CD4-positive, alpha-beta T cell treated with Interleukin-6 at 100 ng/mL for 8 hours (primary cell): ENCODE data around the gene WDFY1.
"Not testable (repeated sequence)": the region's sequence is repeated elsewhere in the genome, so short reads cannot be mapped to it uniquely, and the experiment has no call there.

Source experiments
- DNase-seq: peaks from one replicate; pipeline ENCODE4 v3.0.0-alpha.2; 2020; ENCODE audit warnings: mixed read lengths, low spot score

The WDFY1 gene

GRCh38 chr2:223896833-223897311, 48.3 kb downstream of the WDFY1 start:
- DNase-seq, result no peak

GRCh38 chr2:223894968-223895367, 50.2 kb downstream of the WDFY1 start:
- DNase-seq, result no peak

GRCh38 chr2:223894009-223894408, 51.1 kb downstream of the WDFY1 start:
- no peak for DNase-seq

GRCh38 chr2:223890721-223891120, 54.4 kb downstream of the WDFY1 start:
- no peak for DNase-seq

GRCh38 chr2:223889229-223889628, 55.9 kb downstream of the WDFY1 start:
- DNase-seq, result no peak

- DNase-seq, result no peak
Observed at GRCh38 chr2:223888251-223888650, 56.9 kb downstream of the WDFY1 start.

GRCh38 chr2:223887127-223887526, 58.0 kb downstream of the WDFY1 start:
- no peak for DNase-seq

- DNase-seq, result no peak
Observed at GRCh38 chr2:223886726-223887125, 58.4 kb downstream of the WDFY1 start.

- no peak for DNase-seq
Observed at GRCh38 chr2:223884399-223884798, 60.7 kb downstream of the WDFY1 start.

GRCh38 chr2:223882715-223883114, 62.4 kb downstream of the WDFY1 start:
- DNase-seq, result no peak

GRCh38 chr2:223880796-223881195, 64.3 kb downstream of the WDFY1 start:
- no peak for DNase-seq

GRCh38 chr2:223877721-223878410, 67.3 kb downstream of the WDFY1 start:
- no peak for DNase-seq

GRCh38 chr2:223873672-223874071, 71.5 kb downstream of the WDFY1 start:
- no peak for DNase-seq

- DNase-seq, result not testable (repeated sequence)
Observed at GRCh38 chr2:223872772-223873171, 72.4 kb downstream of the WDFY1 start.

- not testable (repeated sequence) for DNase-seq
Observed at GRCh38 chr2:223871661-223872060, 73.5 kb downstream of the WDFY1 start.

GRCh38 chr2:223870840-223871611, 74.1 kb downstream of the WDFY1 start:
- no peak for DNase-seq

GRCh38 chr2:223868005-223868404, 77.1 kb downstream of the WDFY1 start:
- DNase-seq, result no peak

- DNase-seq, result no peak
Observed at GRCh38 chr2:223865907-223866508, 79.1 kb downstream of the WDFY1 start.

GRCh38 chr2:223865124-223865523, 80.0 kb downstream of the WDFY1 start:
- peak; percentile 58 for DNase-seq

- DNase-seq, result no peak
Observed at GRCh38 chr2:223863491-223863890, 81.6 kb downstream of the WDFY1 start.

- DNase-seq, result no peak
Observed at GRCh38 chr2:223860809-223861738, 84.1 kb downstream of the WDFY1 start.

- DNase-seq, result no peak
Observed at GRCh38 chr2:223859070-223859469, 86.1 kb downstream of the WDFY1 start.
